ENCODE measurements around the gene CDKAL1.

Gene CDKAL1

GRCh38 chr6:21123507-21124436 lies 589.5 kb downstream of the CDKAL1 start:
- no peaks in the 10 kb centered on the region for H3K79me2 ChIP-seq

GRCh38 chr6:21128601-21129000 lies 594.3 kb downstream of the CDKAL1 start:
- H3K9ac ChIP-seq: no peak overlapping the region
- no peaks in the 10 kb centered on the region for H3K27me3 ChIP-seq (ENCODE audit: control insufficient read depth, insufficient read depth, low read length)
- no peak for TF ChIP-seq CTCF (IDR thresholded peaks at IDR 0.05)
- no peak overlapping the region for H3K4me3 ChIP-seq (ENCODE audit: low read depth, low read length)
- H3K9me3 ChIP-seq (ENCODE audit: control insufficient read depth, low read length): no peaks in the 10 kb centered on the region
- H3K4me2 ChIP-seq (ENCODE audit: low read length): no peak overlapping the region
- no peak overlapping the region for H3K27ac ChIP-seq
- H2AFZ ChIP-seq: no peak overlapping the region
- no peaks in the 10 kb centered on the region for H3K36me3 ChIP-seq (ENCODE audit: control insufficient read depth, insufficient read depth, low read length)
- no peaks in the 10 kb centered on the region for H3K79me2 ChIP-seq
- no peaks in the 10 kb centered on the region for H3K4me1 ChIP-seq

More at GRCh38 chr6:21123507-21124436, 589.5 kb downstream of the CDKAL1 start:
- no peak for TF ChIP-seq CTCF (IDR thresholded peaks at IDR 0.05)
- Histone ChIP-seq H3K27me3 (ENCODE audit: control insufficient read depth, insufficient read depth, low read length) (no peaks in the 10 kb centered on the region), H3K4me1 (no peaks in the 10 kb centered on the region), H2AFZ (no peak overlapping the region), H3K27ac (no peak overlapping the region), H3K4me2 (ENCODE audit: low read length) (no peak overlapping the region), H3K36me3 (ENCODE audit: control insufficient read depth, insufficient read depth, low read length) (no peaks in the 10 kb centered on the region), H3K9ac (no peak overlapping the region), H3K9me3 (ENCODE audit: control insufficient read depth, low read length) (no peaks in the 10 kb centered on the region), H3K4me3 (ENCODE audit: low read depth, low read length) (no peak overlapping the region)

- no peaks in the 10 kb centered on the region for H3K9me3 ChIP-seq (ENCODE audit: control insufficient read depth, low read length)
- H3K9ac ChIP-seq: no peak overlapping the region
- no peak overlapping the region for H3K27ac ChIP-seq
- no peak overlapping the region for H2AFZ ChIP-seq
- H3K36me3 ChIP-seq (ENCODE audit: control insufficient read depth, insufficient read depth, low read length): no peaks in the 10 kb centered on the region
- TF ChIP-seq CTCF (IDR thresholded peaks at IDR 0.05): no peak
- no peaks in the 10 kb centered on the region for H3K4me1 ChIP-seq
- H3K4me3 ChIP-seq (ENCODE audit: low read depth, low read length): no peak overlapping the region
- no peaks in the 10 kb centered on the region for H3K79me2 ChIP-seq
- no peak overlapping the region for H3K4me2 ChIP-seq (ENCODE audit: low read length)
- no peaks in the 10 kb centered on the region for H3K27me3 ChIP-seq (ENCODE audit: control insufficient read depth, insufficient read depth, low read length)
These were observed 597.1 kb downstream of the CDKAL1 start for GRCh38 chr6:21131406-21131805.

GRCh38 chr6:21132446-21132845 lies 598.2 kb downstream of the CDKAL1 start:
- Histone ChIP-seq H3K9ac (no peak overlapping the region), H3K9me3 (ENCODE audit: control insufficient read depth, low read length) (no peaks in the 10 kb centered on the region), H3K4me3 (ENCODE audit: low read depth, low read length) (no peak overlapping the region), H3K27me3 (ENCODE audit: control insufficient read depth, insufficient read depth, low read length) (no peaks in the 10 kb centered on the region), H3K36me3 (ENCODE audit: control insufficient read depth, insufficient read depth, low read length) (no peaks in the 10 kb centered on the region), H3K4me1 (no peaks in the 10 kb centered on the region), H3K79me2 (no peaks in the 10 kb centered on the region), H3K4me2 (ENCODE audit: low read length) (no peak overlapping the region), H2AFZ (no peak overlapping the region), H3K27ac (no peak overlapping the region)
- no peak for TF ChIP-seq CTCF (IDR thresholded peaks at IDR 0.05)

All from parathyroid adenoma (tissue), 2 donors.